Esophagus (tissue), 2 donors: ENCODE results near the gene CACNA2D3. TPM values are rescaled to one million over a fixed set of nuclear protein-coding genes. Genes with fewer than 3 reads are reported as not detected.

ENCODE experiments used
- H3K27ac ChIP-seq, 2 donors: one replicate each; pipeline ENCODE4 v1.5.1; 2013; ENCODE audit warnings: low read depth in 2 of 2, mild to moderate bottlenecking in 2 of 2, inconsistent platforms in 1 of 2, low read length in 1 of 2, moderate library complexity in 1 of 2
- H3K27me3 ChIP-seq, 2 donors: one replicate each; pipeline ENCODE4 v1.6.1; 2013; ENCODE audit warnings: low read length in 2 of 2, control low read depth in 1 of 2, mild to moderate bottlenecking in 1 of 2; ENCODE audit not compliant: insufficient read depth in 2 of 2, control insufficient read depth in 1 of 2
- H3K36me3 ChIP-seq, 2 donors: one replicate each; pipeline ENCODE4 v1.6.1; 2013; ENCODE audit warnings: low read length in 1 of 2; ENCODE audit not compliant: control insufficient read depth in 2 of 2, insufficient read depth in 2 of 2
- H3K4me1 ChIP-seq, 2 donors: one replicate each; pipeline ENCODE4 v1.6.1; 2013; ENCODE audit warnings: low read length in 1 of 2; ENCODE audit not compliant: control insufficient read depth in 2 of 2, insufficient read depth in 2 of 2
- H3K4me3 ChIP-seq, 2 donors: one replicate each; pipeline ENCODE4 v1.5.1; 2013; ENCODE audit warnings: low read length in 2 of 2, mild to moderate bottlenecking in 2 of 2, low read depth in 1 of 2, moderate library complexity in 1 of 2
- H3K9me3 ChIP-seq, 2 donors: one replicate each; pipeline ENCODE4 v1.6.1; 2013; ENCODE audit warnings: mild to moderate bottlenecking in 2 of 2, low read depth in 1 of 2, low read length in 1 of 2, moderate library complexity in 1 of 2; ENCODE audit not compliant: control insufficient read depth in 2 of 2, insufficient read depth in 1 of 2
- WGBS, 2 donors: extraction: QIAGEN DNeasy Blood & Tissue Kit; methylation state at CpG; one replicate each; pipeline ENCODE4 v1.1.7; 2013; 5-methylcytosine and 5-hydroxymethylcytosine counted together
- polyA plus RNA-seq, 2 donors: library from polyadenylated mRNA; stranded (reverse); fragments of 200-250 nt; gene quantifications; one replicate each; pipeline ENCODE4 v1.2.3, GENCODE V29; 2013
- donor health status: healthy with polysubstance abuse.
- donor health status: Bipolar disorder and iron deficiency.

CACNA2D3 gene
- polyA plus RNA-seq, 2 donors, result 1.7 to 1.8 TPM

DNA sequence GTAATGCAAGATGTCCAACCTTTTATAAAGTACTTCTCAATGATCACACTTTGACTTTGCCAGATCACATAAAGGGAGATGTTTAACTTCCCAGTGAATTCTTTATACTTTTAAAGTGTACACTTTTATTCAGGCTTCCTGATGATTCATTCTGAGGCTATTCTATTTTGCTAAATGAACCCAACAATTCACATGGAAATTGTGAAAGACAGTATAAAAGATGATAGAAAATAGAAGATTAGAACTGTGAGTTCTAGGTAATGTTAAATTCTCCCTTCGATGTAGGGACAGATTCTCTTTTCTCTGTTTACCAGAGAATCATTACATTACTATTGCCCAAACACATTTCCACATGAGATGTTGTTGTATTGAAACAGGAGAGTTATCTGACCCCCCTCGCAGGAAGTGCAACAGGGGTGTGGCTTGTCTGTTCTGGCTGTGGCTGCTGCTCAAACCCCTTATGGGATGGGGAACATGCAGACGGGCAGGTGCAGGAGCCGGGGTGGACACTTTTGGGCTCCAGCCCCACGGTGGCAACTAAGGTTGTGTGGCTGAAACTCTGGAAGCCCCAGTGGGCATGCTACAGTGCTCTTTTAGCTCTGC is 936.8 kb downstream of the CACNA2D3 start:
- Histone ChIP-seq H3K27me3 (no peaks in the 10 kb centered on the region), H3K4me3 (no peak overlapping the region), H3K36me3 (no peaks in the 10 kb centered on the region), H3K9me3 (no peaks in the 10 kb centered on the region), H3K4me1 (no peaks in the 10 kb centered on the region), H3K27ac (peak overlapping the region in 1 of 2 donors; percentile 7)
- 50 to 56% methylated on average over 5 of the region's 5 CpGs for WGBS, 2 donors

DNA sequence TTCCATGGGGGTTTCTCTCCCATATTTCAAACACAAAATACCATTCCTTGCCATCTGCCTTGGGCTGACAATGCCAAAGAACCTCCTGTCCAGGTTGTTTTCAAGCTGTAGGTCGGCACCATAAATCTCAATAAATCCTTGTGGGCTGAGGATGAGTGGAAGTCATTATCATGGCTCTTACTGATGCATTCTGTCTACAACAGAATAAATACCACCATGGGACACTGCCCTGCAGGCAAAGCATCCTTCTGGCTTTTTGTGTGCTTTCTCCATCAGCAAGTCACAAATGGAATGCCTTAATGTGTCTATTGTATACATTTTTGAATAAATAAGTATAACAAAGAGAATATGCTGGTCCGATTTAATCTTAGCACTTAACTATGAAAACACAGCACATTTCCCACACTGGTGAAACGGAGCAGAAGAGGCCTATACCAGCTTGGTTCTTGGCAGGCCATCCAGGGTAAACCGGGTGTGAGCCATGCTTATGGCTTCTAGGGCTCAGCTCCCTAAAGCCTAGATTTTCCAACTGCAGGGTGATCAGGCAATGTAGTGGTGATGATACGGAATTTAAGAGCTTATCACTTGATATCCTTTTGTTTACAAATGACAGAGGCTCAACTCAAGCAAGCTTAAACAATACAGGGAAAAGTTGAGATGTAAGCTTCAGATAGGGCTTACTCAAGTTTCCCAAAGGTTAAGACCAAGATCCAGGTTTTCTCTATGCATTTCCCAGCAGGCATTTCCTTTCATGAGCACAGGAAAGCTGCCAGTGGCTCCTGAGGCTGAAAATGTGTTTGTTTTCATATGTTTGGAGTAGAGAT is 938.8 kb downstream of the CACNA2D3 start:
- no peaks in the 10 kb centered on the region for H3K4me1 ChIP-seq

DNA sequence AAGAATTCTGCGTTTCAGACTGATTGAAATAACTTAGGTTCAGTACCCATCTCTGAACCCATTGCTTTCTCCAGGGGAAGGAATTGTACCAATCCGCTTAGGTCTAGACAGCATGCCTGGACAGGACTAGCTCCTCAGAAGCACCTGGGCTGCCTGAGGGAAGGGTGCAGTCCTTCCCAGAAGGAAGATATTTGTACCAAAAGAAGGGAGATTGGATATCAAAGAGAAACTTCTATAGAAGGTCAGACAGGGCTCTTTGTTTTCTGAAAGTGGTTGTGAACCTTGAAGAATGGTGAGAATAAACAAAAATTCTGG is 939.3 kb downstream of the CACNA2D3 start:
- H3K4me1 ChIP-seq, result no peaks in the 10 kb centered on the region
- no peak overlapping the region for H3K27ac ChIP-seq
- WGBS, 2 donors, result 39 to 43% methylated on average over 2 of the region's 2 CpGs
- H3K27me3 ChIP-seq, result no peaks in the 10 kb centered on the region
- H3K36me3 ChIP-seq, result no peaks in the 10 kb centered on the region
- H3K4me3 ChIP-seq, result no peak overlapping the region
- no peaks in the 10 kb centered on the region for H3K9me3 ChIP-seq

More for the DNA sequence above, 938.8 kb downstream of the CACNA2D3 start:
- Histone ChIP-seq H3K9me3 (no peaks in the 10 kb centered on the region), H3K27me3 (no peaks in the 10 kb centered on the region), H3K27ac (no peak overlapping the region), H3K36me3 (no peaks in the 10 kb centered on the region), H3K4me3 (no peak overlapping the region)
- WGBS, 2 donors, result 50% methylated on average over 5 of the region's 5 CpGs

DNA sequence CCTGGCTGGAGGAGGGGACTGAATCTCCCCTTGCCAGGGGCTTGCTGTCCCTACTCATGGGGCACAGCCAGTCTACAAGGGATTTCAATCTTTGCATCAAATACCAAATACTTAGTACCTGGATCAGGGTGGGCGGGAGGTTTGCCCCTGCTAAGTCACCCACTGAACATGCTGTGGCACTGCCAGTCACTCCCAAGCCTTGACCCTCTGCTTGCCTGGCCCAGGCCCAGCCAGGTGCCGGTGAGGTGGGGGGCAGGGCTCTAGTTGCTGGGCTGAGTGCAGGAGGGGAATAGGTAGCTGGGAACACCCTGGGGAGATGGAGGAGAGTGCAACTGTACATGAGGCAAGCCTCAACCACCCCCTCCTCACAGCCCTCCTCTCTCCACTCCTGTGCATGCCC is 941.8 kb downstream of the CACNA2D3 start:
- Histone ChIP-seq H3K27ac (no peak overlapping the region), H3K9me3 (no peaks in the 10 kb centered on the region), H3K36me3 (no peaks in the 10 kb centered on the region), H3K27me3 (no peaks in the 10 kb centered on the region), H3K4me3 (no peak overlapping the region), H3K4me1 (no peaks in the 10 kb centered on the region)
- 92 to 100% methylated on average over 2 of the region's 2 CpGs for WGBS, 2 donors

DNA sequence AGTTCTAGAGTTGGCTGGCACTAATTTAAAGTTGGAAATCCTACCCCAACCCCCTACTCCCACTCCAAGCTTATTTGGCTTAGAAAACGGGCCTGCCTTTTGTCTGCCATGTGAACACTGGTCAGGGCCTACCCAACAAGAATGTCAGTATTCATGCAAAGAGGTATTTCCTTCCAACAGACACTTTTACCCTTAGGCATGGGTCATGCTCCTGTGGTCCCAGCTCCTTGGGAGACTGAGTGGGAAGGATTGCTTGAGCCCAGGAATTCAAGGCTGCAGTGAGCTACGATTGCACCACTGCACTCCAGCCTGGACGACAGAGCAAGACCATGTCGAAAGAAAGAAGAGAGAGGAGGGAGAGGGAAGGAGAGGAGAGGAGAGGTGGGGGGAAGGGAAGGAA is 943.0 kb downstream of the CACNA2D3 start:
- no peaks in the 10 kb centered on the region for H3K4me1 ChIP-seq
- no peaks in the 10 kb centered on the region for H3K27me3 ChIP-seq
- no peak overlapping the region for H3K4me3 ChIP-seq
- H3K9me3 ChIP-seq, result no peaks in the 10 kb centered on the region
- 87 to 90% methylated on average over 4 of the region's 4 CpGs for WGBS, 2 donors
- H3K36me3 ChIP-seq, result no peaks in the 10 kb centered on the region
- no peak overlapping the region for H3K27ac ChIP-seq

DNA sequence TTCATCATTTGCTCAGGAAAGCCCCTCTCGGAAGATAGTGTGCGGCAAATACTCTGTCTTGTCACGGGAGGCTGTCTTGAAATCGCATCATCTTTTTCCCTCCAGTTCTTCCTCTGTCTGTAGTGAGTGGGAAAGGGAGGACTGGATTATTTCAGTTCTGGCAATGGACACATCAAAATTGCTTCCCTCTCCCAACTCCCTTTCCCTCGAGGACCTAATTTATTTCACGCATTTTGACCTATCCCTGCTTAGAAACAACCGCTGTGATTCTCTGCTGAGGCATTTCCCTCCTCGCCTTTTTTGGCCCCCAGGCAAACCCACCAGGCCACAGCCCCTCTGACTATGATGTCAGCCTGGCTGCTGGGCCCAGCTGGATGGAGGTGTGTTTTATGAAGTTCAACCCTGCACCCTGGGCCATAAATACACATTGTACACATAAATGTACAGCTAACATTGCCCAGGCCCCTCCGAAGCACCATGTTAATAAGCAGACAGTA is 944.2 kb downstream of the CACNA2D3 start:
- no peaks in the 10 kb centered on the region for H3K4me1 ChIP-seq
- H3K9me3 ChIP-seq, result no peaks in the 10 kb centered on the region
- WGBS, 2 donors, result 85 to 86% methylated on average over 9 of the region's 9 CpGs
- H3K4me3 ChIP-seq, result no peak overlapping the region
- H3K27me3 ChIP-seq, result no peaks in the 10 kb centered on the region
- no peak overlapping the region for H3K27ac ChIP-seq
- H3K36me3 ChIP-seq, result no peaks in the 10 kb centered on the region

DNA sequence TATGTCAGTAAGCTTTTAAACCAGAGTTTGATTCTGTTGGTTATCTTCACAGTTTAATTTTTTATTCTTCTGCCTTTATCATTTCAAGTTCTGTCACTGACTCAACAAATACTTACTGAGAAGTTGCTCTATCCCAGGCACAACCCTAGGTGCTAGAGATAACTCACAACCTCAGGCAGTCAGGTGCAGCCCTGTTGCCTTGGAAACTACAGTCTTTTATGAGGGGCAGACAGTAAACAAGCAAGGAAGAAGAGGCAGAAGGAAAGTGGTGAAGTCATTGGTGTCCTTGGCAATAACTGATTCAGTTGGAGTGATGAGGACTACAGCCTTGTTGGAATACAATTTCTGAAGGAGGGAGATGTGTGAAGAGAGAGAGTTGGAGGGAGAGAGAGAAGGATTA is 947.6 kb downstream of the CACNA2D3 start:
- H3K27ac ChIP-seq, result no peak overlapping the region
- no peaks in the 10 kb centered on the region for H3K27me3 ChIP-seq
- no peak overlapping the region for H3K4me3 ChIP-seq
- H3K9me3 ChIP-seq, result no peaks in the 10 kb centered on the region
- H3K36me3 ChIP-seq, result no peaks in the 10 kb centered on the region
- no peaks in the 10 kb centered on the region for H3K4me1 ChIP-seq

DNA sequence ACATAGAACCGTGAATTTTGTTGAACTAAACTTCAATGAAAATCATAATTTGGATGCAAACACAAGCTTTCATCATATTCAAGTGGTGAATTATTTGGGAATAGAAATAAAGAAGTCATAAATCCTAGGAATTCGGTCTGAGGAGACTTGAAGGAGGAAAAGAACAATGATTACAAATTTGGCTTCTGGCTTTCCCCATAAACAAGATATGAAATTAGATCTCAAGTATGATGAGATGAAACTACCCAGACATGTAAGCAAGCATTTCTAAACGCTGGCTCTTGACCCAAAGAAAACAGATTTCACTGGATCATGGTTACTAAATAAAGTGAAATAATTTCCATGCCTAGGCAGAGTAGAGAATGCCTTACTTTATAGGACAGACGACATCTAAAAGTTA is 952.4 kb downstream of the CACNA2D3 start:
- H3K36me3 ChIP-seq, result no peaks in the 10 kb centered on the region
- no peaks in the 10 kb centered on the region for H3K27me3 ChIP-seq
- no peaks in the 10 kb centered on the region for H3K9me3 ChIP-seq
- 58 to 59% methylated on average over 4 of the region's 4 CpGs for WGBS, 2 donors
- no peaks in the 10 kb centered on the region for H3K4me1 ChIP-seq
- no peak overlapping the region for H3K27ac ChIP-seq
- H3K4me3 ChIP-seq, result no peak overlapping the region

DNA sequence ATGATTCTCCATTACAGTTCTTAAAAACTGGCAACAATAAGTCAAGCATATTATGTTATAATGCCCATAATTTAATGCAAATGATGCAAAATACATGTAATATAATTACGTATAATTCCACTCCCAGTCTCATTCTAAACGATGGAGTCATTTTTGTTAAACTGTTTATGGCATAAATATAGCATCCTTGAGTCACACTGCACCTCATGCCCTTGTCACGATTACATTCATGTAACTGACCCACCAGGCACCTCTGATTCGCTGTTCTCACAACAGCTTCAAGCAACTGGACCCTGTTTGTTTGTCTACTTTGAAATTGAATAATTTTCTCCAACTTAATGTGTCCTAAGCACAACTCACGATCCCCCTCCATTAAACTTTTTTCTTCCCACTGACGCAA is 953.5 kb downstream of the CACNA2D3 start:
- H3K9me3 ChIP-seq, result no peaks in the 10 kb centered on the region
- H3K27me3 ChIP-seq, result no peaks in the 10 kb centered on the region
- no peak overlapping the region for H3K4me3 ChIP-seq
- H3K36me3 ChIP-seq, result no peaks in the 10 kb centered on the region
- WGBS, 2 donors, result 83% methylated on average over 6 of the region's 6 CpGs
- H3K4me1 ChIP-seq, result no peaks in the 10 kb centered on the region
- no peak overlapping the region for H3K27ac ChIP-seq

DNA sequence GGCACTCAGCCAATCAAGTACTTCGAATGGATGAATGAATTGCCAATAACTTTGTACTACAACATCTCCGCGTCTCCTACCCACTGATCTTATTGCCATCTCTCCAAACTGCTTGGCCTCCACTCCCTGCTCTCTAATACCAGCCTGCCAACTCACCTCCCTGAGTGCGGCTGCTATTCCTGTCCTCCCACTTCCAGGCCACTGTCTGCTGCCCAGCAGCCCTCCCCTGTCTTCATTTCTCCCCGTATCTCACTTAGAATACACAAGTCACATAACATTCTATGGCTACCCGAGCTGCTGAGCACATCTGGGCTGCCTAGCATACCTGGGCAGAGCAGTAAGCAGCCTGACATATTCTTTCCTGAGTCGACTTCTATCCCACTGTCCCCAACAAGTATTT is 955.4 kb downstream of the CACNA2D3 start:
- WGBS, 2 donors, result 73 to 77% methylated on average over 7 of the region's 7 CpGs

More for the DNA sequence above, 955.4 kb downstream of the CACNA2D3 start:
- Histone ChIP-seq H3K36me3 (no peaks in the 10 kb centered on the region), H3K4me3 (no peak overlapping the region), H3K4me1 (no peaks in the 10 kb centered on the region), H3K27me3 (no peaks in the 10 kb centered on the region), H3K27ac (no peak overlapping the region), H3K9me3 (no peaks in the 10 kb centered on the region)
